Left colon (tissue), 2 donors: ENCODE results near the gene OR51B5. TPM values are rescaled to one million over a fixed set of nuclear protein-coding genes. Genes with fewer than 3 reads are reported as not detected.
"Not testable (repeated sequence)": the region's sequence is repeated elsewhere in the genome, so short reads cannot be mapped to it uniquely, and the experiment has no call there.

Experiments used
- ATAC-seq: fragments of 200-7000 bp; cut with Tn5 transposase; one replicate; pipeline ENCODE4 v1.9.1; 2020; ENCODE audit warnings: mild to moderate bottlenecking, moderate library complexity
- DNase-seq, 2 donors: peaks; one replicate each; pipeline ENCODE4 v3.0.0-alpha.2; 2020
- intact Hi-C, 2 donors: fragments of 100-400 bp; cut with DNase I in 1 of 2; cut with micrococcal nuclease in 1 of 2; formaldehyde crosslinking; loops; one replicate each; pipeline versions ENCODE4 v1.11.2 to v1.14.0; 2022; cut with DNase I, micrococcal nuclease
- long read RNA-seq: library from polyadenylated mRNA; unstranded; transcript quantifications from one replicate; pipeline ENCODE4 v2.0.0, GENCODE V29; 2021
- total RNA-seq, 2 donors: library from RNA; stranded (reverse); fragmentation: NEBNext Ultra II Directional; extraction: Animal tissue kit (Norgen Biotek cat#: 25700); gene quantifications; one replicate each; pipeline ENCODE4 v1.2.1, GENCODE V29; 2021
- donor health status: DM: no; HTN: no; CAD: no.
- donor health status: DM: yes; HTN: yes; CAD: no.

The OR51B5 gene, protein sequence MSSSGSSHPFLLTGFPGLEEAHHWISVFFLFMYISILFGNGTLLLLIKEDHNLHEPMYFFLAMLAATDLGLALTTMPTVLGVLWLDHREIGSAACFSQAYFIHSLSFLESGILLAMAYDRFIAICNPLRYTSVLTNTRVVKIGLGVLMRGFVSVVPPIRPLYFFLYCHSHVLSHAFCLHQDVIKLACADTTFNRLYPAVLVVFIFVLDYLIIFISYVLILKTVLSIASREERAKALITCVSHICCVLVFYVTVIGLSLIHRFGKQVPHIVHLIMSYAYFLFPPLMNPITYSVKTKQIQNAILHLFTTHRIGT
- total RNA-seq = not detected
- long read RNA-seq = 0 reads

GRCh38 chr11:5343474-5344335, at the start of gene OR51B5:
Gene OR51B5, minus strand, starts transcription at chr11:5343524. Its CDS starts 0 bp downstream, at chr11:5343524.
- no peak for ATAC-seq
- intact Hi-C loops = no loop called here
- DNase-seq = no peak

GRCh38 chr11:5390210-5390609, 46.9 kb upstream of the OR51B5 start:
- ATAC-seq = no peak
- intact Hi-C loops = no loop called here

DNA sequence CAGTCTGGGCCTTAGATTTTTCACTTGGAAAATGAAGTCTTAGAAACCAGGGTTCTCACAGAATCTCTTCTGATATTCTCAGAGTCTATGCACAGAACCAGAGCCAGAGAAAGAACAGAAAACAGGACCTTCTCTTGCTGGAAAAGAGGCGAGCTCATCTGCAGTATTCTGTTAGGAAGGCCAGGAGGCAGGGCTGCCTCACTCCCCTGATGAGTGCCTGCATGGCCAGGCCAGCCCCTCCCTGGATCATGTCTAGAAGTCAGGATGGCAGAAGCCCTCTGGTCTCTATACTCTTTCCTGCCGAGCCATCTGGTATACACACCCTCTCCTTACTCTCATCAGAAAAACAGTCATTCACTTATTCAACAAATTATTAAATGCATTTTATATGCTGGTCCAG, 41.0 kb upstream of the OR51B5 start:
- ATAC-seq = no peak
- DNase-seq = no peak
- intact Hi-C loops = no loop called here

More at GRCh38 chr11:5390210-5390609, 46.9 kb upstream of the OR51B5 start:
- no peak for DNase-seq

DNA sequence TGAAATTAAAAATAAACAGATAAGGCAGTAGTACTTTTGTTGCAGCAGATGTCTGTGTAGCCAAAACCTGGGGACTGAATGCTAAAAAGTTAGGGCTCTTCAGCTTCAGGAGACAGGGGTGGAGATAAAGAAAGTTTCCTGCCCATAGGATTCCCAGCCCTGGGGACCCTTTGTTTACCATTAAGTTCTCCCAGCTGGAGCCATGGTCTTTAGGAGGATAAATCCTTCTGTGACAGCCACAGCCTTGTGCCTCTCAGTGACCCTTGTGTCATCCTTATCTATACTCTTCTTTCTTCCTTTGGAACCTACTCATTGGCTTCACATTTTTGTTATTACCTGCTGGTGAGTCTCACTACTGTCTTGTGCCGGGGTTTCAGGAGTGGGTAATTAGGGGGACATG, 40.3 kb upstream of the OR51B5 start, which contains the start of gene OR51M1:
Gene OR51M1 (plus strand): TSS at position 237 of the 400 bp plus-strand sequence. CDS start 5,587 bp downstream, outside the sequence.
- DNase-seq = no peak
- intact Hi-C loops = no loop called here
- ATAC-seq = no peak

- ATAC-seq (peak; percentile 64), DNase-seq (peak in 1 of 2 donors; percentile 20)
- intact Hi-C loops = no loop called here
Observed at GRCh38 chr11:5380740-5381342, 37.5 kb upstream of the OR51B5 start.

DNA sequence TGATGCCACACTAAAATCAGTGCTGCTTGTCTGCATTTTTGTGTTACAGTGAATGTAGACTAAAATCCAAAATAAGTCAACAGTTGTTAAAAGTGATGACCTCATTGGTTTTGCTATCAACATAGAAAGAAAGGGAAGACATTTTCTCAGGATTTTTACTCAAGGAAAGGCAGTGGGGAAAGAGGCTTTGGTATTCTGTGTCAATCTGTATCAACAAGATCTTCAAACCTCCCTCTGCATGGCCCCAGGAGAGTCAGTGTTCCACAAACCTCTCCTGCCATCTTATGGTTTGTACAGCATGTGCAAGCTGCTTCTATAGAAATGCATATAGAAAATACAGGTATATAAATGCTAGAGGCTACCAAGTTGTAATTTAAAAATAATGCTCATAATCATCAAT, 26.5 kb upstream of the OR51B5 start:
- ATAC-seq = no peak
- intact Hi-C loops = no loop called here
- DNase-seq = no peak

DNA sequence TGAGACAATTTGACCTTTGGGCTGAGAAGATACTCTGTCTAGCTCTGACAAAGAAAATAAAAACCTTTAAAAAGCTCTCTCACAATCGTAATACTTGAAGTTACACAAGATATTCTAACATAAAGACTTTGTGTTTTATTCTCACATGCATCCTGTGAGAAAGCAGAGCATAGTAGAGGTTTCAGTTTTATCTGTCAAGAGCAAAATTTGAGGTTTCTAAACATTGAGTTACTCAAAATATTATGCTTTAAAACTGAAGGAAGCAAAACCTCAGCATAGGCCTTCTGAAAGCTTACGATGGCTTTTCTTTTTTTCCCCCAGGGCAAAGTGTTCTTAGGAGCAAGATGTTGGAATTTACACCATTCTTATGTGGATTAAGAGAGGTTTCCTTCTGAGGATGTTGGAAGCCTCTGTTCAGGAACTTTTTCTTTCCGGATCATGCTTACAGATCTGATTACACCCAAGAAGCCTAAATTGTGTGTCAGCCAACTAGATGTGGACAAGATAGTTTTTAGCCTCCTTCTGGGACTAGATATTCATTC, 25.2 kb upstream of the OR51B5 start:
- DNase-seq = no peak
- ATAC-seq = no peak
- intact Hi-C loops = no loop called here

DNA sequence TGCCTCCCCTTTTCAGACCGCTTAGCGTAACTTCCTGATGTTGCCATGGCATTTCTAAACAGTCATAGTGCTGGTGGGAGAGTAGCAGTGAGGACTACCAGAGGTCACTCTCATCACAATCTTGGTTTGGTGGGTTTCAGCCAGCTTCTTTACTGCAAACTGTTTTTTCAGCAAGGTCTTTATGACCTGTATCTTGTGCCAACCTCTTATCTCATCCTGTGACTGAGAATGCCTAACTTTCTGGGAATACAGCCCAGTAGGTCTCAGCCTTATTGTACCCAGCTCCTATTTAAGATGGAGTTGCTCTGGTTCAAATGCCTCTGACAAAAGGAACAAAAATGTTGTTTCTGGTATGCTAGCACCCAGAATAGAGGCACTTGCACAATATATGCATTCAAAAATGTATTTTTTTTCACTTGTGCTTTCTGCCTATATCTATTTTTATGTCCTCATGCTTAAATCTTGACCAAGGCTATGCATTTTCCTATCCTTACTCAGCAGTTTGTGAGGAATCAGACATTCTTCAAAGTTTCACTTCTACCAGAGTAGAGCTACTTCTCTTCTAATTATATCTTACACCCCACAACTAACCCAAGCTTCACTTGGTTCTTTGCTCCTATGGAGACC, 24.2 kb upstream of the OR51B5 start:
- intact Hi-C loops = no loop called here
- no peak for ATAC-seq
- no peak for DNase-seq

- no peak for ATAC-seq
- intact Hi-C loops = no loop called here
- DNase-seq = no peak
Observed at GRCh38 chr11:5366856-5367255, 23.5 kb upstream of the OR51B5 start.

GRCh38 chr11:5366365-5366764, 23.0 kb upstream of the OR51B5 start:
- ATAC-seq, DNase-seq, intact Hi-C loops: not testable (repeated sequence)

- no peak for ATAC-seq
- intact Hi-C loops = no loop called here
- no peak for DNase-seq
Observed at GRCh38 chr11:5364214-5364613, 20.9 kb upstream of the OR51B5 start.

- intact Hi-C loops = no loop called here
Observed at GRCh38 chr11:5363679-5364078, 20.4 kb upstream of the OR51B5 start.

DNA sequence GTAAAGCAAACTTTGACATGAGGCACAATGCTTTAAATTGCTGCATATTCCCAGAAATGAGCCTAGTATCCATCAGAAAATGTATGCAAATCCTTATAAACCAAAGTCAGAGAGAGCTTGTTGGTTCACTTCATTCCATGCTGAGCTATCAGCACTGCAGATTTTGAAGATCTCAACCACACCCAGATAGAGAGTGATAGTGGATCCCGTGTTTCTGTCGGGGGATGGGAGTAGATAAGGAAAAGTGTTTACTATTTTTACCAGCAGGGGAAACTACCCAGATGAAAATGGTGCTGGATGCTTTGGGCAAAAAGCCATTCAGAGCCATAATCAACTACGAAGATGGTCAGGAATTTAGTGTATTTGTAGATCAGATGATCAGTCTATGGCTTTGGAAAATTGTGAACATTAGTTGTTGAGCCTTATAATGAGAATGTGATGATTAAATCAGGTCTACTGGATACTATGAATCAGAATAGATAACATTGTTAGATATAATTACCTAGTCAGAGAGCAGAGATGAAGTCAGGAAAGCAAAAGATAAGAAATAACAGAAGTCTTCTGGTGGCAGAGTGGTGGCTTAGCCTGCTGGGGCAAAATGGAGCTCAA, 18.8 kb upstream of the OR51B5 start:
- DNase-seq (no peak), ATAC-seq (no peak)
- intact Hi-C loops = no loop called here

More at GRCh38 chr11:5363679-5364078, 20.4 kb upstream of the OR51B5 start:
- DNase-seq (no peak), ATAC-seq (no peak)

DNA sequence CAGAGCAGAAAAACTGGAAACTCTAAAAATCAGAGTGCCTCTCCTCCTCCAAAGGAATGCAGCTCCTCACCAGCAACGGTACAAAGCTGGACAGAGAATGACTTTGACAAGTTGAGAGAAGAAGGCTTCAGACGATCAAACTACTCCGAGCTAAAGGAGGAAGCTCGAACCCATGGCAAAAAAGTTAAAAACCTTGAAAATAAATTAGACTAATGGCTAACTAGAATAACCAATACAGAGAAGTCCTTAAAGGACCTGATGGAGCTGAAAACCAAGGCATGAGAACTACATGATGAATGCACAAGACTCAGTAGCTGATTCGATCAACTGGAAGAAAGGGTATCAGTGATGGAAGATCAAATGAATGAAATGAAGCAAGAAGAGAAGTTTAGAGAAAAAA, 12.7 kb upstream of the OR51B5 start:
- DNase-seq, intact Hi-C loops, ATAC-seq: not testable (repeated sequence)

DNA sequence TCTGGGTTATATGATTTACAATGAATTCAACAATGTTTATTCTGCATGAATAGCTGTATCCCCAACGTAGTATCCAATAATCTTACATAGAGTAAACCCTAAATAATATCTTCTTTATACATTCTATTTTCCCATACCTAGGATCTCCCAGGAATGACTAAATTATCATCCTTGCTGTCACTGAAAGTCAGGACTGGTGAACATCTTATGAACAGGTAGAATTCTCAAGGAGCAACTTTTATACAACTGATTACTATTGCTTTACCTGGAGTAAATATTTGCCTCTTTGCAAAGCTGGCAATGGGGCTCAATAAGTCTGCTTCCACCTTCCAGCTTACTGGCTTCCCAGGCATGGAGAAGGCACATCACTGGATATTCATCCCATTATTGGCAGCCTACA, 7.9 kb upstream of the OR51B5 start, which contains the start of gene OR51B6:
Gene OR51B6 (plus strand): TSS at position 301 of the 400 bp plus-strand sequence. CDS start 0 bp downstream, at position 301.
- DNase-seq = no peak
- intact Hi-C loops = no loop called here
- no peak for ATAC-seq

- intact Hi-C loops = no loop called here
- DNase-seq (no peak), ATAC-seq (no peak)
Observed at GRCh38 chr11:5349550-5349949, 6.2 kb upstream of the OR51B5 start.

GRCh38 chr11:5348551-5349194, 5.3 kb upstream of the OR51B5 start:
- intact Hi-C loops = no loop called here
- ATAC-seq = no peak
- DNase-seq = no peak

DNA sequence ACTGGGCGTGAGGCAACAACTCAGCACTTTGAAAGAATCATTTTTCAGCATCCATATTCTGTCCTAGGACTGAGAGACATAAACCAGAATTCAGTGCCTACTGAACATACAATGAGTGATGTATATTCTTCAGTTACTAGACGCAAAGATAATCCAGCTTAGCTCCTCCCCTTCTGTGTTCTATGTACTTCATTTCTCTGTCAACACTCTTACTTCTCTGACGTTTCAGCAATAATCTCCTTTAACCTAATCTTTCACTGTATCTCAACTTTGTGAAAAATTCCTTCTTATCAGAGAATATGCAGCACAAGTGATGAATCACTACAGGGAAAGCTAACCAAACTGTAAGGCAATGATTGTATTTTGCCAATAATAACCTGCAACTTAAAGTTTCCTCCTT, 2.5 kb upstream of the OR51B5 start:
- ATAC-seq = no peak
- DNase-seq = no peak
- intact Hi-C loops = no loop called here
